Transverse colon (tissue), 4 donors: ENCODE data around the gene PIK3CD.

Source experiments
- POLR2AphosphoS5 ChIP-seq, 3 donors: sonication (generic); formaldehyde crosslinking; IDR thresholded peaks; one replicate each; pipeline ENCODE4 v1.6.1; 2016; ENCODE audit warnings: antibody characterized with exemption in 3 of 3
- TF ChIP-seq, protein P1 (sequence below), 5 experiments: fragments of 200-600 bp in 3 of 5; fragments of 450-650 bp in 2 of 5; sonication (generic) in 3 of 5; IDR thresholded peaks; 1 replicate in 2 of 5; 2 replicates in 3 of 5; pipeline ENCODE4 v1.5.1; 2016 to 2017; ENCODE audit warnings: antibody characterized with exemption in 5 of 5, inconsistent platforms in 3 of 5, mild to moderate bottlenecking in 2 of 5, moderate library complexity in 1 of 5

DNA sequence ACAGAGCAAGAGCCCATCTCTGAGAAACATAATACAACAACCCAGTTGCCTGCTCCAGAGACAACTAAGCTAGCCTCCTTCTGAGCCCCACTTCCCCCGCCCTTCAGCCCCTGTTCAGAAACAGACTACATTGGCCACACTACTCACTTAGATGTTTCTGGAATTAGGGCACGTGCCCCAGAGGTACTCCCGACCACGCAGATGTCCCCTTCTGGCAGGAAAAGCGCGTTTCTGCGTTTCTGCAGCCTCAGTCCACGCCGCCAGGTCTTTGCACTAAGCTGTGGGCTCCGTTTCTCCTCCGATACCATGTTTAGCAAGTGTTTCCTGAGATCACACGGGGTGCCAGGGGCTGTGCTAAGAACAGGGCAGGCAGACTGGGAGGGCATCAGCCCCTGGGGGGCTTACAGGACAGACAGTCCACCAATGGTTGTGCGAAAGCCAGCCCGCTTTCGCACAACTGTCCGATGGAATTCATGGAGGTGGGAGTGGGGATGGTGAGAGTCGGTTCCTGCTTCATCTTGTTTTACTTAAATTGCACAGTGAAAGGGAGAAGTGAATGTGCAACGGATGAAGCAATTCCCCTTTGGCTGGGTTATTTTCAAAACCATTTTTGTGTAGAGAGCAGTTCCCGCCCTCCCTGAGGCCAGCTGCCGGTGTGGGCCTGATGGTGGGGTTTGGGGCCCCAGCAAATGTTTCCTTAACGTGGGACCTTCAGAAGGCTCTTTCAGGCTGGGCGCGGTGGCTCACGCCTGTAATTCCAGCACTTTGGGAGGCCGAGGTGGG lies 2.7 kb downstream of the PIK3CD start:
- TF ChIP-seq, protein P1, sequence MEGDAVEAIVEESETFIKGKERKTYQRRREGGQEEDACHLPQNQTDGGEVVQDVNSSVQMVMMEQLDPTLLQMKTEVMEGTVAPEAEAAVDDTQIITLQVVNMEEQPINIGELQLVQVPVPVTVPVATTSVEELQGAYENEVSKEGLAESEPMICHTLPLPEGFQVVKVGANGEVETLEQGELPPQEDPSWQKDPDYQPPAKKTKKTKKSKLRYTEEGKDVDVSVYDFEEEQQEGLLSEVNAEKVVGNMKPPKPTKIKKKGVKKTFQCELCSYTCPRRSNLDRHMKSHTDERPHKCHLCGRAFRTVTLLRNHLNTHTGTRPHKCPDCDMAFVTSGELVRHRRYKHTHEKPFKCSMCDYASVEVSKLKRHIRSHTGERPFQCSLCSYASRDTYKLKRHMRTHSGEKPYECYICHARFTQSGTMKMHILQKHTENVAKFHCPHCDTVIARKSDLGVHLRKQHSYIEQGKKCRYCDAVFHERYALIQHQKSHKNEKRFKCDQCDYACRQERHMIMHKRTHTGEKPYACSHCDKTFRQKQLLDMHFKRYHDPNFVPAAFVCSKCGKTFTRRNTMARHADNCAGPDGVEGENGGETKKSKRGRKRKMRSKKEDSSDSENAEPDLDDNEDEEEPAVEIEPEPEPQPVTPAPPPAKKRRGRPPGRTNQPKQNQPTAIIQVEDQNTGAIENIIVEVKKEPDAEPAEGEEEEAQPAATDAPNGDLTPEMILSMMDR (IDR thresholded peaks at IDR 0.05), result no peak
- TF ChIP-seq POLR2AphosphoS5 (IDR thresholded peaks at IDR 0.05), result no peak
